IPS-18c (cell line): ENCODE measurements around the gene HDGFL3.
A peak's percentile ranks its signal among the peaks of the same experiment; 100 is the strongest.
"Not testable (repeated sequence)": the region's sequence is repeated elsewhere in the genome, so short reads cannot be mapped to it uniquely, and the experiment has no call there.

Experiments used
- H3K4me3 ChIP-seq: 2 replicates; pipeline ENCODE4 v1.7.0; 2013; ENCODE audit warnings: low read depth, mild to moderate bottlenecking, low read length, moderate library complexity; ENCODE audit not compliant: insufficient read depth
- H3K9me3 ChIP-seq: one replicate; pipeline ENCODE4 v1.6.1; 2013; ENCODE audit warnings: mild to moderate bottlenecking, low read length, moderate library complexity; ENCODE audit not compliant: control insufficient read depth, insufficient read depth

HDGFL3 gene

GRCh38 chr15:83207660-83208366 lies at the start of gene HDGFL3:
Gene HDGFL3 (minus strand): TSS chr15:83207823. CDS start chr15:83207414, 409 bp downstream.
- Histone ChIP-seq H3K4me3 (peak within 1 kb of the TSS; percentile 83), H3K9me3 (no peaks in the 10 kb centered on the region)

- H3K9me3 ChIP-seq = no peaks in the 10 kb centered on the region
Observed at GRCh38 chr15:83250781-83251180, 43.2 kb upstream of the HDGFL3 start.

GRCh38 chr15:83249030-83249343 lies 41.4 kb upstream of the HDGFL3 start:
- H3K4me3 ChIP-seq = no peak overlapping the region
- H3K9me3 ChIP-seq = no peaks in the 10 kb centered on the region

More at GRCh38 chr15:83250781-83251180, 43.2 kb upstream of the HDGFL3 start:
- H3K4me3 ChIP-seq = no peak overlapping the region

- Histone ChIP-seq H3K4me3 (no peak overlapping the region), H3K9me3 (no peaks in the 10 kb centered on the region)
Observed at GRCh38 chr15:83248151-83249029, 40.8 kb upstream of the HDGFL3 start.

- no peak overlapping the region for H3K4me3 ChIP-seq
- no peaks in the 10 kb centered on the region for H3K9me3 ChIP-seq
Observed at GRCh38 chr15:83243634-83244033, 36.0 kb upstream of the HDGFL3 start.

- Histone ChIP-seq H3K4me3 (no peak overlapping the region), H3K9me3 (no peaks in the 10 kb centered on the region)
Observed at GRCh38 chr15:83230242-83230641, 22.6 kb upstream of the HDGFL3 start.

- H3K4me3 ChIP-seq = no peak overlapping the region
- no peaks in the 10 kb centered on the region for H3K9me3 ChIP-seq
Observed at GRCh38 chr15:83225449-83225848, 17.8 kb upstream of the HDGFL3 start.

- not testable (repeated sequence) for H3K4me3 ChIP-seq, H3K9me3 ChIP-seq
Observed at GRCh38 chr15:83221781-83222180, 14.2 kb upstream of the HDGFL3 start.

GRCh38 chr15:83219026-83219425 lies 11.4 kb upstream of the HDGFL3 start:
- Histone ChIP-seq H3K4me3 (no peak overlapping the region), H3K9me3 (no peaks in the 10 kb centered on the region)

- no peaks in the 10 kb centered on the region for H3K9me3 ChIP-seq
- no peak overlapping the region for H3K4me3 ChIP-seq
Observed at GRCh38 chr15:83215306-83215705, 7.7 kb upstream of the HDGFL3 start.

GRCh38 chr15:83210619-83211018 lies 3.0 kb upstream of the HDGFL3 start:
- H3K9me3 ChIP-seq = no peaks in the 10 kb centered on the region
- H3K4me3 ChIP-seq = no peak overlapping the region

GRCh38 chr15:83209333-83209732 lies 1.7 kb upstream of the HDGFL3 start:
- no peaks in the 10 kb centered on the region for H3K9me3 ChIP-seq
- no peak overlapping the region; the same call in 1 of the 2 replicates for H3K4me3 ChIP-seq

- peak overlapping the region; percentile 67 for H3K4me3 ChIP-seq
- no peaks in the 10 kb centered on the region for H3K9me3 ChIP-seq
Observed at GRCh38 chr15:83208367-83208661, 691 bp upstream of the HDGFL3 start.

- peak overlapping the region; percentile 83 for H3K4me3 ChIP-seq
Observed at GRCh38 chr15:83207009-83207659, 489 bp downstream of the HDGFL3 start.

GRCh38 chr15:83206526-83207008 lies 1.1 kb downstream of the HDGFL3 start:
- no peaks in the 10 kb centered on the region for H3K9me3 ChIP-seq
- peak overlapping the region; percentile 83 for H3K4me3 ChIP-seq

More at GRCh38 chr15:83207009-83207659, 489 bp downstream of the HDGFL3 start:
- H3K9me3 ChIP-seq = no peaks in the 10 kb centered on the region

- peak overlapping the region; percentile 83 for H3K4me3 ChIP-seq
- H3K9me3 ChIP-seq = no peaks in the 10 kb centered on the region
Observed at GRCh38 chr15:83205725-83206324, 1.8 kb downstream of the HDGFL3 start.

GRCh38 chr15:83204697-83205096 lies 2.9 kb downstream of the HDGFL3 start:
- Histone ChIP-seq H3K9me3 (no peaks in the 10 kb centered on the region), H3K4me3 (no peak overlapping the region)
